H1 (cell line): ENCODE results near the gene UAP1. TPM values are rescaled to one million over a fixed set of nuclear protein-coding genes. Genes with fewer than 3 reads are reported as not detected.

Experiments
- polyA plus RNA-seq, 7 experiments: library from polyadenylated mRNA; depleted of rRNA in 3 of 7; stranded (reverse) in 5 of 7; unstranded in 2 of 7; fragments of >200 nt in 5 of 7; fragments of 200-250 nt in 2 of 7; gene quantifications; 1 replicate in 5 of 7; 2 replicates in 1 of 7; 4 replicates in 1 of 7; pipeline versions ENCODE4 v1.2.1 to v1.2.3, GENCODE V29; 2011 to 2013; ENCODE audit warnings: missing spikeins in 2 of 7, mixed read lengths in 2 of 7
- small RNA-seq: library from polyadenylated mRNA; stranded (forward); fragments of <200 nt; extraction: miRNeasy Mini kit (QIAGEN cat#:217004); gene quantifications from one replicate; pipeline ENCODE3, GENCODE V24; 2013; ENCODE audit not compliant: insufficient read depth
- total RNA-seq: library from RNA; stranded (reverse); fragmentation: NEBNext Ultra II Directional; extraction: Animal tissue kit (Norgen Biotek cat#: 25700); gene quantifications from 2 replicates; pipeline ENCODE4 v1.2.1, GENCODE V29; 2021

The UAP1 gene
- total and polyA plus RNA-seq, 2 of the 8 experiments (the other 6 are each of a cell fraction or from before 2014, with no cell fraction given): 9.4 to 32.9 TPM

Small RNA genes within 50 kb of the gene (small RNA-seq; reads per million reads assigned to genes)
- not detected for gene UQCRBP2

Other genes starting within 250 kb of the UAP1 start
- not detected in 2 replicates for gene SPATA46, start 184.9 kb upstream of the UAP1 start, total RNA-seq
- gene SPATA46, start 184.9 kb upstream of the UAP1 start, polyA plus RNA-seq (2011; rRNA removed): not detected in 2 replicates
- gene C1orf226, start 180.0 kb upstream of the UAP1 start, total RNA-seq: 18.8 and 19.5 TPM in 2 replicates
- gene C1orf226, start 180.0 kb upstream of the UAP1 start, polyA plus RNA-seq (2011; rRNA removed): 8.2 and 9.4 TPM in 2 replicates
- gene SH2D1B, start 149.6 kb upstream of the UAP1 start, total RNA-seq: not detected in 2 replicates
- not detected in 2 replicates for gene SH2D1B, start 149.6 kb upstream of the UAP1 start, polyA plus RNA-seq (2011; rRNA removed)
- gene UHMK1, start 63.9 kb upstream of the UAP1 start, total RNA-seq: 15.0 and 16.1 TPM in 2 replicates
- 3.1 and 4.6 TPM in 2 replicates for gene UHMK1, start 63.9 kb upstream of the UAP1 start, polyA plus RNA-seq (2011; rRNA removed)
- gene DDR2, start 70.7 kb downstream of the UAP1 start, total RNA-seq: 1.7 and 2.1 TPM in 2 replicates
- 0.77 and 1.00 TPM in 2 replicates for gene DDR2, start 70.7 kb downstream of the UAP1 start, polyA plus RNA-seq (2011; rRNA removed)
- gene HSD17B7, start 229.0 kb downstream of the UAP1 start, total RNA-seq: 35.4 and 37.8 TPM in 2 replicates
- gene HSD17B7, start 229.0 kb downstream of the UAP1 start, polyA plus RNA-seq (2011; rRNA removed): 23.5 and 31.0 TPM in 2 replicates